Measurements from ENCODE around the gene PRKAB2.
A peak's percentile ranks its signal among the peaks of the same experiment; 100 is the strongest.
"Not testable (repeated sequence)": the region's sequence is repeated elsewhere in the genome, so short reads cannot be mapped to it uniquely, and the experiment has no call there.

PRKAB2 gene

GRCh38 chr1:147177611-147178380 is 5.5 kb upstream of the PRKAB2 start:
- DNase-seq (ENCODE audit: insufficient read length, low spot score) = no peak
- no peak for FAIRE-seq

- FAIRE-seq (peak; percentile 72), DNase-seq (ENCODE audit: insufficient read length, low spot score) (no peak)
Measured at GRCh38 chr1:147171399-147172167, 687 bp downstream of the PRKAB2 start.

GRCh38 chr1:147169840-147170674 is 2.2 kb downstream of the PRKAB2 start:
- FAIRE-seq = no peak
- DNase-seq (ENCODE audit: insufficient read length, low spot score) = no peak

GRCh38 chr1:147169171-147169570 is 3.1 kb downstream of the PRKAB2 start:
- DNase-seq (ENCODE audit: insufficient read length, low spot score) = no peak
- FAIRE-seq = no peak

- DNase-seq (ENCODE audit: insufficient read length, low spot score) = no peak
- no peak for FAIRE-seq
Measured at GRCh38 chr1:147168626-147169058, 3.6 kb downstream of the PRKAB2 start.

GRCh38 chr1:147167365-147167764 is 4.9 kb downstream of the PRKAB2 start:
- no peak for DNase-seq (ENCODE audit: insufficient read length, low spot score)
- no peak for FAIRE-seq

- no peak for DNase-seq (ENCODE audit: insufficient read length, low spot score)
- FAIRE-seq = no peak
Measured at GRCh38 chr1:147163019-147163418, 9.3 kb downstream of the PRKAB2 start.

GRCh38 chr1:147162093-147162492 is 10.2 kb downstream of the PRKAB2 start:
- DNase-seq (ENCODE audit: insufficient read length, low spot score) = no peak
- no peak for FAIRE-seq

GRCh38 chr1:147157116-147157515 is 15.2 kb downstream of the PRKAB2 start:
- FAIRE-seq; DNase-seq (ENCODE audit: insufficient read length, low spot score): not testable (repeated sequence)

- no peak for DNase-seq (ENCODE audit: insufficient read length, low spot score)
- no peak for FAIRE-seq
Measured at GRCh38 chr1:147156642-147157041, 15.6 kb downstream of the PRKAB2 start.

GRCh38 chr1:147152772-147153171 is 19.5 kb downstream of the PRKAB2 start:
- FAIRE-seq = no peak
- DNase-seq (ENCODE audit: insufficient read length, low spot score) = no peak

- DNase-seq (ENCODE audit: insufficient read length, low spot score) (no peak), FAIRE-seq (no peak)
Measured at GRCh38 chr1:147151244-147151643, 21.0 kb downstream of the PRKAB2 start.

GRCh38 chr1:147142886-147143285 is 29.4 kb downstream of the PRKAB2 start:
- FAIRE-seq = no peak

GRCh38 chr1:147130721-147131120 is 41.5 kb downstream of the PRKAB2 start:
- not testable (repeated sequence) for DNase-seq (ENCODE audit: insufficient read length, low spot score); FAIRE-seq

More at GRCh38 chr1:147142886-147143285, 29.4 kb downstream of the PRKAB2 start:
- no peak for DNase-seq (ENCODE audit: insufficient read length, low spot score)

GRCh38 chr1:147129116-147129873 is 43.0 kb downstream of the PRKAB2 start:
- no peak for DNase-seq (ENCODE audit: insufficient read length, low spot score)
- FAIRE-seq = no peak

- DNase-seq (ENCODE audit: insufficient read length, low spot score) (no peak), FAIRE-seq (no peak)
Measured at GRCh38 chr1:147124266-147124665, 48.0 kb downstream of the PRKAB2 start.

- no peak for DNase-seq (ENCODE audit: insufficient read length, low spot score)
- no peak for FAIRE-seq
Measured at GRCh38 chr1:147117109-147117508, 55.2 kb downstream of the PRKAB2 start.

GRCh38 chr1:147115496-147115895 is 56.8 kb downstream of the PRKAB2 start:
- no peak for FAIRE-seq
- no peak for DNase-seq (ENCODE audit: insufficient read length, low spot score)

- not testable (repeated sequence) for DNase-seq (ENCODE audit: insufficient read length, low spot score); FAIRE-seq
Measured at GRCh38 chr1:147115079-147115478, 57.2 kb downstream of the PRKAB2 start.

GRCh38 chr1:147114353-147114752 is 57.9 kb downstream of the PRKAB2 start:
- not testable (repeated sequence) for FAIRE-seq

More at GRCh38 chr1:147114353-147114752, 57.9 kb downstream of the PRKAB2 start:
- not testable (repeated sequence) for DNase-seq (ENCODE audit: insufficient read length, low spot score)

All from GM19239 (cell line).